ENCODE data around the gene HOXD4. TPM values are rescaled to one million over a fixed set of nuclear protein-coding genes. Genes with fewer than 3 reads are reported as not detected.

Gene HOXD4
- polyA plus RNA-seq, 1 of the 3 experiments (the other 2 are of a cell fraction), result 1.0 TPM

DNA sequence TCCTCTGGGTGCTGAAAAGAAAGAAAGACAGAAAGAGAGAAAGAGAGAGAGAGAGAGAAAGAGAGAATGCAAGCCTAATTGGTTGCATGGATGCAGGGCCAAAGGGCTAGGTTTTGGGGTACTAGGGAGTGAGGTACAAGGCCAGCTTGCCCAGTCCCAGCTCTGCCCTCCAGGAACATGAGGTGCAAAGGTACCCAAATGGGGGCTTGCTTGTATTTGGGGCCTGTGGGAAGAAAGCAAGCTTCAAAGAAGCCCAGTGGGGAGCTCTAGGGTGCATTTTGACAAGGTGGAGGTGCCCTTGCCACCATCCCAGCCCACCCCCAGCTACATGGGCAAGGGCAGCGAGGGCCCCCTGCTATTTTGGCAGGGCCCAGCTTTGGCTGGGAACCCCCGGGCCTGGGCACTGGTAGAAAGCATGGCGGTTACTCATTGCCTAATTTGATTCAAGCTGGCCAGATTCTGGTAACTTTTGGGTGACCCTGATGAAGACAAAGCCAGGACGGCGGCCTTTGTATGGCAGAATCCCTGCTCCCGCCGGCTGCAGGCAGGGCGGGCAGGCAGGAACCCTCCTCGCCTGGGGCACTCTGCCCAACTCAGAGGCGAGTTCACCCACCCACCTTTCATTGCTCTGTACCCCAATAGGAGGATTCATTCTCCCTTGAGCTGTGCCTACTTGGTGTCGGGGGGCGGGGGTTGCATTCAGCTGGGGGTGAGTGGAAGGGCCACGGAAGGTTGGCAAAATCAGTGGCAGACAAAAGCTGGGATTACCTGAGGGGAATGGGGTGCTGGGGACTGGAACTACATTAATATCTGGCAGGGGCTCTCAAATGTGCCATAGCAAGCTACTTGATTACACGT is 537 bp upstream of the HOXD4 start (continued):
- TF ChIP-seq MAX (IDR thresholded peaks at IDR 0.05; ENCODE audit: low read depth) (no peak), MEF2A (IDR thresholded peaks at IDR 0.05; ENCODE audit: borderline replicate concordance, low read depth) (no peak), POLR2AphosphoS5 (IDR thresholded peaks at IDR 0.05; ENCODE audit: low read depth, low read length) (no peak), SMC3 (IDR thresholded peaks at IDR 0.05; ENCODE audit: low read depth, low read length) (no peak), EZH2phosphoT487 (IDR thresholded peaks at IDR 0.05; ENCODE audit: borderline replicate concordance, low read depth) (no peak), FOXJ3 (CRISPR knock-in tag; IDR thresholded peaks at IDR 0.05) (no peak), NRF1 (IDR thresholded peaks at IDR 0.05; ENCODE audit: low read depth, low read length) (no peak)
- TF ChIP-seq, protein P1, sequence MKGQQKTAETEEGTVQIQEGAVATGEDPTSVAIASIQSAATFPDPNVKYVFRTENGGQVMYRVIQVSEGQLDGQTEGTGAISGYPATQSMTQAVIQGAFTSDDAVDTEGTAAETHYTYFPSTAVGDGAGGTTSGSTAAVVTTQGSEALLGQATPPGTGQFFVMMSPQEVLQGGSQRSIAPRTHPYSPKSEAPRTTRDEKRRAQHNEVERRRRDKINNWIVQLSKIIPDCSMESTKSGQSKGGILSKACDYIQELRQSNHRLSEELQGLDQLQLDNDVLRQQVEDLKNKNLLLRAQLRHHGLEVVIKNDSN (IDR thresholded peaks at IDR 0.05; ENCODE audit: borderline replicate concordance, low read depth), result no peak

DNA sequence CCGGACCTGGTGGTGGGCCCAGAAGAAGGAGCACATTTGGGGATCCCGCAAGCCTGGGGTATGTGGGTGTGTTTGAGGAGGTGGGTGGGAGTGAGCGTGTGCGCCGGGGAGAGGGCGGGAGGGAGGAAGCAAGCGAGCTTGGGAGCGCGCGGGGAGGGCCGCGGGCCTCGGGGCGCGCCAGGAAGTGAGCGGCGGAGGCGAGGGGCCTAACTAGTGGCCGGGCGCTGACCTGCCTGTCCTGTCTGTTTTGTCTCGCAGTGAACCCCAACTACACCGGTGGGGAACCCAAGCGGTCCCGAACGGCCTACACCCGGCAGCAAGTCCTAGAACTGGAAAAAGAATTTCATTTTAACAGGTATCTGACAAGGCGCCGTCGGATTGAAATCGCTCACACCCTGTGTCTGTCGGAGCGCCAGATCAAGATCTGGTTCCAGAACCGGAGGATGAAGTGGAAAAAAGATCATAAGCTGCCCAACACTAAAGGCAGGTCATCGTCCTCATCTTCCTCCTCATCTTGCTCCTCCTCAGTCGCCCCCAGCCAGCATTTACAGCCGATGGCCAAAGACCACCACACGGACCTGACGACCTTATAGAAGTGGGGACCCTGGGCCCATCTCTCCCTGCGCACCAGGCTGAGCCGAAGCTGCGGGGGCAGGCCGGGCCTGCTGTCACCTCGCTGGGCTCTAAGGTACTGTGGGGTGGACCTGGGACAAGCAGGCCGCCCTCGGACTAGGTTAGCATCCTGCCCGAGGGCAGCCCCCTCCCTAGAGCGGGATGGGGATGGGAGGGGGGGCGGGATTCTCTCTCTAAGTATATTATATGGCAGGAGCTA is 1.2 kb downstream of the HOXD4 start:
- H3K27me3 ChIP-seq (ENCODE audit: insufficient read depth), result no peaks in the 10 kb centered on the region
- peaks cover 0 to 27% of the 10 kb centered on the region in 2 experiments for H3K36me3 ChIP-seq (replicated peaks in 1 of 2; ENCODE audit: control insufficient read depth in 1 of 2, insufficient read depth in 2 of 2, low read length in 1 of 2)
- H3K4me3 ChIP-seq (ENCODE audit: low read depth in 2 of 2, low read length in 1 of 2), result no peak overlapping the region
- POLR2A ChIA-PET, result no interaction called here
- H3K9me3 ChIP-seq, result no peaks in the 10 kb centered on the region
- no peak overlapping the region for H2AFZ ChIP-seq (ENCODE audit: low read depth)
- CTCF ChIA-PET, result interaction anchor here (0.7 to 4.4 kb wide), 2 partner anchors 13 to 486 kb away, joined by 3 to 24 read pairs; no protein-coding TSS in a partner anchor
- TF ChIP-seq RFX5 (IDR thresholded peaks at IDR 0.05; ENCODE audit: low read length) (no peak), PBX3 (IDR thresholded peaks at IDR 0.05) (no peak), TCF12 (IDR thresholded peaks at IDR 0.05) (no peak), MEF2A (IDR thresholded peaks at IDR 0.05; ENCODE audit: borderline replicate concordance, low read depth) (no peak), FOSL2 (IDR thresholded peaks at IDR 0.05; ENCODE audit: borderline replicate concordance, low read depth) (no peak), NFIC (IDR thresholded peaks at IDR 0.05; ENCODE audit: borderline replicate concordance) (no peak), MXI1 (IDR thresholded peaks at IDR 0.05; ENCODE audit: low read depth, low read length) (no peak), NRF1 (IDR thresholded peaks at IDR 0.05; ENCODE audit: low read depth, low read length) (no peak), GABPA (IDR thresholded peaks at IDR 0.05; ENCODE audit: low read depth) (no peak), IRF3 (IDR thresholded peaks at IDR 0.05; ENCODE audit: low read depth, low read length) (no peak), FOXJ3 (CRISPR knock-in tag; IDR thresholded peaks at IDR 0.05) (no peak)
- TF ChIP-seq, protein P2, sequence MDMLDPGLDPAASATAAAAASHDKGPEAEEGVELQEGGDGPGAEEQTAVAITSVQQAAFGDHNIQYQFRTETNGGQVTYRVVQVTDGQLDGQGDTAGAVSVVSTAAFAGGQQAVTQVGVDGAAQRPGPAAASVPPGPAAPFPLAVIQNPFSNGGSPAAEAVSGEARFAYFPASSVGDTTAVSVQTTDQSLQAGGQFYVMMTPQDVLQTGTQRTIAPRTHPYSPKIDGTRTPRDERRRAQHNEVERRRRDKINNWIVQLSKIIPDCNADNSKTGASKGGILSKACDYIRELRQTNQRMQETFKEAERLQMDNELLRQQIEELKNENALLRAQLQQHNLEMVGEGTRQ (IDR thresholded peaks at IDR 0.05; ENCODE audit: borderline replicate concordance, low read depth, low read length), result no peak
- WGBS (ENCODE audit: low lambda C conversion rate), result 96% methylated on average over 47 of the region's 48 CpGs
- no peaks in the 10 kb centered on the region for H4K20me1 ChIP-seq (ENCODE audit: insufficient read depth)
- no peaks in the 10 kb centered on the region for H3F3A ChIP-seq (replicated peaks; ENCODE audit: insufficient read depth)
- H3K4me1 ChIP-seq (ENCODE audit: control insufficient read depth in 1 of 2, insufficient read depth in 2 of 2, low read depth in 1 of 2, low read length in 1 of 2), result peaks cover 0 to 13% of the 10 kb centered on the region in 2 experiments; a peak in 1 of 4 replicates
- H3K9ac ChIP-seq, result no peak overlapping the region
- H3K4me2 ChIP-seq, result no peak overlapping the region
- DNase-seq, result no peak
- H3K79me2 ChIP-seq (ENCODE audit: insufficient read depth), result no peaks in the 10 kb centered on the region
- no peaks in the 10 kb centered on the region for H3K9me2 ChIP-seq
- H3K27ac ChIP-seq (ENCODE audit: low read depth in 2 of 2, low read length in 1 of 2), result no peak overlapping the region

All from SK-N-SH (cell line).